GM10266 (cell line): ENCODE results near the gene UHRF2.

Experiments
- DNase-seq: peaks from one replicate; pipeline ENCODE4 v3.0.0; 2012; ENCODE audit errors: extremely low spot score
- TF ChIP-seq, protein P1 (sequence below): IDR thresholded peaks from 2 replicates; pipeline ENCODE4 v1.5.1; 2012; ENCODE audit warnings: mild to moderate bottlenecking, low read depth; ENCODE audit not compliant: control insufficient read depth, insufficient read depth; ENCODE audit errors: missing control alignments

UHRF2 gene

DNA sequence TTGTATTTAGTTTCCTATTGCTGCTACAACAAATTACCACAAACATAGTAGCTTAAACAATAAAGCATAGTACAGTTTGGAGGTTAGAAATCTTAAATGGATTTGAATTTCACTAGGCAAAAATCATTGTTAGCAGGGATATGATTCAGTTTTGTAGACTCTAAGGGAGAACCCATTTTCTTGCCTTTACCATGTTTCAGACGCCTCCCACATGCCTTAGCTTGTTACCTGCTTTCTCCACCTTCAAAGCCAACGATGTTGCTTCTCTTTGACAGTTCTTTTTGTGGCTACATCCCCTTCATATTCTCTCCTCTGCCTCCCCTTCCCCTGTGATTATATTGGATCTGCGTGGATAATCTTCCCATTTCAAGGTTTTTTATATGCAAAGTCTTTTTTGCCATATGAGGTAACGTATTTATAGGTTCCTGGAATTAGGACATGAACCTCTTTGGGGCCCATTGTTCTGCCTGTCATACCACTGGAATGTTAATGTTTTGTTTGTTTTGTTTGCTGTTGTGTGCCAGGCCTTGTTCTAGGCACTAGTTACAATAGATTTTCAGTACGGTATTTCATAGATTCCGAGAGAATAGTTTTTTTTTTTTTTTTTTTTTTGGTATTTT lies 54.1 kb downstream of the UHRF2 start:
- TF ChIP-seq, protein P1, sequence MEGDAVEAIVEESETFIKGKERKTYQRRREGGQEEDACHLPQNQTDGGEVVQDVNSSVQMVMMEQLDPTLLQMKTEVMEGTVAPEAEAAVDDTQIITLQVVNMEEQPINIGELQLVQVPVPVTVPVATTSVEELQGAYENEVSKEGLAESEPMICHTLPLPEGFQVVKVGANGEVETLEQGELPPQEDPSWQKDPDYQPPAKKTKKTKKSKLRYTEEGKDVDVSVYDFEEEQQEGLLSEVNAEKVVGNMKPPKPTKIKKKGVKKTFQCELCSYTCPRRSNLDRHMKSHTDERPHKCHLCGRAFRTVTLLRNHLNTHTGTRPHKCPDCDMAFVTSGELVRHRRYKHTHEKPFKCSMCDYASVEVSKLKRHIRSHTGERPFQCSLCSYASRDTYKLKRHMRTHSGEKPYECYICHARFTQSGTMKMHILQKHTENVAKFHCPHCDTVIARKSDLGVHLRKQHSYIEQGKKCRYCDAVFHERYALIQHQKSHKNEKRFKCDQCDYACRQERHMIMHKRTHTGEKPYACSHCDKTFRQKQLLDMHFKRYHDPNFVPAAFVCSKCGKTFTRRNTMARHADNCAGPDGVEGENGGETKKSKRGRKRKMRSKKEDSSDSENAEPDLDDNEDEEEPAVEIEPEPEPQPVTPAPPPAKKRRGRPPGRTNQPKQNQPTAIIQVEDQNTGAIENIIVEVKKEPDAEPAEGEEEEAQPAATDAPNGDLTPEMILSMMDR = no peak
- no peak for DNase-seq

DNA sequence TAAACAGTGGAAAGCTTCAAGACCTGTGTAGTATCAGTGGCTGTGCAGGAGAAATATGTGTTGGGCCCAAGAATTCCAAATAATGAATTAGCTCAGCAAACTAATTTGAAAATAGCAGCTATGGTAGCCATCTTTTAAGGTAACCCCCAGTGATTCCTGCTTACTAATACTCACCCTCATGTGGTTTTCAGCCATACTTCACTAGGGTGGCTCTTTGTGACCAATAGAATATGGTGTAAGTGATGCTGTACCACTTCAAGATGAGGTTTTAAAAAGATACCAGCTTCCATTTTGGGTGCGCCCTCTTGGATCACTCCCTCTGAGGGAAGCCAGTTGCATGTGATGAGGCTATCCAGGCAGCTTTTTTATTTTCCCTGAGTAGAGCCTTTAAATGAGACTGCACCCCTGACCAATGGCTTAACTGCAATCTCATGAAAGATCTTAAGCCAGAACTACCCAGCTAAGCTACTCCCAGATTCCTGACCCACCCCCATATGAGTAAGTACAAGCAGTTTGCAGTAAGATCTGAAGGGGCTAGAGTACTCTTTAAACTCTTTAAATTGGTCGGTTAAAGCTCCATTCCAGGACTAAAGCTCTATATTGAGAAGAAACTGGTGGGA lies 58.3 kb downstream of the UHRF2 start:
- no peak for DNase-seq
- TF ChIP-seq, protein P1 = no peak

DNA sequence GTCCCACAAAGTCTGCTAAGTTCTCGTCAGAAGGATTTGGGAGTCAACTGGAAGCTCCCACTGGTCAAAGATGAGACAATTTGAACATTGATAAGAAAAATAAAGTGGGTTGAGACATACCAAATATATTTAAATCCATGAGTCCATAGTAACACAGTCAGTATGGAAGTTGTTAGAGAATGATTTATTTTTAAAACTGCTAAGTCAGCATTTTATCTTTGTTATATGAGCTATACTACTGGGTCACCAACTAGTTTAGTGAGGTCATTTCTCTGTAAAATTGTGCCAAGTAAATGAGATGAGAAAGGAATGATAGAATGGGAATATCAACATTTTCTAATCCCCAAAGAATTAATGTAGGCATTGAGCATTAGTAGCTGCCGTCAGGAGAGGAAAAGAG lies 60.2 kb downstream of the UHRF2 start:
- no peak for DNase-seq
- TF ChIP-seq, protein P1 = no peak

DNA sequence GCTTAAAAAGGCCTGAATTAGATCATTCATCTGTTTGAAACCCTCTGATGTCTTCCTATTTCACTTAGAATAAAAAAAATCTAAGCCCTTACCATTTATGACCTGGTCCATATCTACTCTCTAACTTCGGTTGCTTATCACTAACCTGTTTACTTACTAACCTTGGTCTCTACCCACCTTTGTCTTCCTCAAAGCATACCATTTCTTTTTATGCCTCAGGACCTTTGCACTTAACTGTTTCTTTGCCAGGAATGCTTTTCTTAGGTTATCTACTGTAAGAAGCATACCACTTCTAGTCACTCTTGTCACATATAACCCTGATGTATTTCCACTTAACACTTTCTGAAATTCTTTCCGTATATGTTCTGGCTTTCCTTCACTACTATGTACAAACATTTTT lies 67.0 kb downstream of the UHRF2 start:
- TF ChIP-seq, protein P1 = no peak
- DNase-seq = no peak

DNA sequence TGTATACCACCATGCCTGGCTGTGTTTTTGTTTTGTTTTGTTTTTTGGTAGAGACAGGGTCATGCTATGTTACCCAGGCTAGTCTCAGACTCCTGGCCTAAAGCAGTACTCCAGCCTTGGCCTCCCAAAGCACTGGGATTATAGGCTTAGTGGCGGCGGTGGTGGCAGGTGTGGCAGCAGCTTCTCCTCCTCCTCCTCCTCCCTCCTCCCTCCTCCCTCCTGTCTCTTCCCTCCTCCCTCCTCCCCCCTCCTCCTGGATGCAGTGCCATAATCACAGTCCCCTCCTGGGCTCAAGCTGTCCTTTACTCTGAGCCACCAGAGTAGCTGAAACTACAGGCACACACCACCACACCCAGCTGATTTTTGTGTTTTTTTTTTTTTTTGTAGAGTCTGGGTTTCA lies 71.2 kb downstream of the UHRF2 start:
- TF ChIP-seq, protein P1 = no peak
- no peak for DNase-seq

DNA sequence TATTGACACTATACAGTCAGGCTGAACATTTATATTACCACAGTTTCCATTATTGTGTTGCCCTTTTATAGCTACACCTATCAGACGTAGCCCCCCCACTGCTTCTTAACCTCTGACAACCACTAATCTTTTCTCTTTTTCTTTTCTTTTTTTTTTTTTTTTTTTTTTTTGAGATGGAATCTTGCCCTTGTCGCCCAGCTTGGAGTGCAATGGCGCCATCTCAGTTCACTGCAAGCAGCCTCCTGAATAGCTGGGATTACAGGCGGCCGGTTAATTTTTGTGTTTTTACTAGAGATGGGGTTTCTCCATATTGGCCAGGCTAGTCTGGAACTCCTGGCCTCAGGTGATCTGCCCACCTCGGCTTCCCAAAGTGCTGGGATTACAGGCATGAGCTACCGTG lies 75.4 kb downstream of the UHRF2 start:
- DNase-seq = no peak
- TF ChIP-seq, protein P1 = no peak

DNA sequence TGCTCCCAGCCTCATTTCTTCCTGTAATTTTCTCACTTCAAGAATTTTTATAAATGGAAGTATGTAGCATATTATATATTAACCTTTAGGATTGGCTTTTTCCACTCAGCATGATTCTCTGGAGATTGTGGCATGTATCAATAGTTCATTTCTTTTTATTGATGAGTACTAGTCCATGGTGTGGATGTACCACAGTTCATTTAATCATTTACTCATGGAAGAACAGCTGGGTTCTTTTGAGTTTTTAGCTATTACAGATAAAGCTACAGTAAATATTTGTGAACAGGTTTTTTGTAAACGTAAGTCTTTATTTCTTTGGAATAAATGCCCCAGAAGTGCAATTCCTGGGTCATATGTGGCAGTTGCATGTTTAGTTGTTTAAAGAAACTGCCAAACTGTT lies 76.1 kb downstream of the UHRF2 start:
- DNase-seq = no peak
- TF ChIP-seq, protein P1 = no peak
